Astrocyte of the spinal cord (primary cell): ENCODE results near the gene SNX32.
A peak's percentile ranks its signal among the peaks of the same experiment; 100 is the strongest.
"Not testable (repeated sequence)": the region's sequence is repeated elsewhere in the genome, so short reads cannot be mapped to it uniquely, and the experiment has no call there.

Experiments
- DNase-seq: peaks from one replicate; pipeline ENCODE4 v3.0.0; 2011; ENCODE audit warnings: low read depth, low spot score
- H3K4me3 ChIP-seq: 2 replicates; pipeline ENCODE4 v1.5.1; 2011; ENCODE audit warnings: low read depth, mild to moderate bottlenecking, low read length, moderate library complexity
- CTCF ChIP-seq: IDR thresholded peaks from 2 replicates; pipeline ENCODE4 v1.5.1; 2012; ENCODE audit warnings: low read depth, mild to moderate bottlenecking, low read length, inconsistent platforms
- in situ Hi-C: cut with HindIII; loops from 2 replicates; pipeline ENCODE4 v1.10.0; 2017; ENCODE audit warnings: low sequenced_read_pairs

SNX32 gene

GRCh38 chr11:65891219-65892136 is 57.7 kb downstream of the SNX32 start:
- peak; percentile 37 for DNase-seq
- peak overlapping the region; percentile 59 for H3K4me3 ChIP-seq
- in situ Hi-C loops, result no loop called here
- TF ChIP-seq CTCF, result peak; percentile 37

GRCh38 chr11:65892137-65892540 is 58.4 kb downstream of the SNX32 start:
- H3K4me3 ChIP-seq, result peak overlapping the region; percentile 59
- DNase-seq, in situ Hi-C loops: not testable (repeated sequence)

- TF ChIP-seq CTCF, result no peak
- no peak for DNase-seq
- H3K4me3 ChIP-seq, result no peak overlapping the region
- in situ Hi-C loops, result no loop called here
These were observed 59.0 kb downstream of the SNX32 start for GRCh38 chr11:65892661-65893317.

- in situ Hi-C loops, result no loop called here
- no peak overlapping the region for H3K4me3 ChIP-seq
These were observed 60.4 kb downstream of the SNX32 start for GRCh38 chr11:65894034-65894591.

GRCh38 chr11:65895482-65895981 is 61.8 kb downstream of the SNX32 start:
- in situ Hi-C loops, result no loop called here
- no peak for DNase-seq

More at GRCh38 chr11:65894034-65894591, 60.4 kb downstream of the SNX32 start:
- TF ChIP-seq CTCF, result no peak
- DNase-seq, result no peak

More at GRCh38 chr11:65895482-65895981, 61.8 kb downstream of the SNX32 start:
- H3K4me3 ChIP-seq, result no peak overlapping the region
- TF ChIP-seq CTCF, result no peak
